Measurements from ENCODE around the gene PROKR1. TPM values are rescaled to one million over a fixed set of nuclear protein-coding genes. Genes with fewer than 3 reads are reported as not detected.

Gene PROKR1
- total RNA-seq, 3 donors from 2014 or later = 0.66 to 0.80 TPM; not detected in 1

GRCh38 chr2:68653538-68653982, 10.2 kb downstream of the PROKR1 start:
- Histone ChIP-seq H3K4me1 (no peaks in the 10 kb centered on the region), H3K9me3 (no peaks in the 10 kb centered on the region), H3K4me3 (no peak overlapping the region), H3K36me3 (no peaks in the 10 kb centered on the region), H3K27ac (no peak overlapping the region), H3K27me3 (no peaks in the 10 kb centered on the region)
- no peak for DNase-seq (ENCODE audit: low spot score in 2 of 2)
- TF ChIP-seq POLR2AphosphoS5 (IDR thresholded peaks at IDR 0.05) (no peak), POLR2A (IDR thresholded peaks at IDR 0.05) (no peak), CTCF (IDR thresholded peaks at IDR 0.05) (no peak)
- intact Hi-C loops (cut with DNase I; ENCODE audit: low total_unique reads) = no loop called here

GRCh38 chr2:68658266-68658665, 14.9 kb downstream of the PROKR1 start:
- Histone ChIP-seq H3K4me3 (no peak overlapping the region), H3K9me3 (no peaks in the 10 kb centered on the region), H3K36me3 (no peaks in the 10 kb centered on the region), H3K4me1 (no peaks in the 10 kb centered on the region), H3K27ac (no peak overlapping the region), H3K27me3 (no peaks in the 10 kb centered on the region)
- intact Hi-C loops (cut with DNase I; ENCODE audit: low total_unique reads) = no loop called here
- no peak for DNase-seq (ENCODE audit: low spot score in 2 of 2)
- TF ChIP-seq POLR2A (IDR thresholded peaks at IDR 0.05) = no peak
- TF ChIP-seq CTCF (IDR thresholded peaks at IDR 0.05) = no peak
- no peak for TF ChIP-seq POLR2AphosphoS5 (IDR thresholded peaks at IDR 0.05)

- no peaks in the 10 kb centered on the region for H3K4me1 ChIP-seq
- no peaks in the 10 kb centered on the region for H3K36me3 ChIP-seq
- H3K27ac ChIP-seq = no peak overlapping the region
- no peaks in the 10 kb centered on the region for H3K27me3 ChIP-seq
- TF ChIP-seq POLR2A (IDR thresholded peaks at IDR 0.05) (no peak), POLR2AphosphoS5 (IDR thresholded peaks at IDR 0.05) (no peak)
- no peaks in the 10 kb centered on the region for H3K9me3 ChIP-seq
- intact Hi-C loops (cut with DNase I; ENCODE audit: low total_unique reads) = no loop called here
- no peak for DNase-seq (ENCODE audit: low spot score in 2 of 2)
- no peak overlapping the region for H3K4me3 ChIP-seq
Measured at GRCh38 chr2:68659081-68659480, 15.7 kb downstream of the PROKR1 start.

GRCh38 chr2:68660658-68661057, 17.3 kb downstream of the PROKR1 start:
- Histone ChIP-seq H3K4me1 (no peaks in the 10 kb centered on the region), H3K4me3 (no peak overlapping the region), H3K27me3 (no peaks in the 10 kb centered on the region), H3K27ac (no peak overlapping the region), H3K9me3 (no peaks in the 10 kb centered on the region), H3K36me3 (no peaks in the 10 kb centered on the region)
- TF ChIP-seq CTCF (IDR thresholded peaks at IDR 0.05) (no peak), POLR2A (IDR thresholded peaks at IDR 0.05) (no peak), POLR2AphosphoS5 (IDR thresholded peaks at IDR 0.05) (no peak)
- no peak for DNase-seq (ENCODE audit: low spot score in 2 of 2)
- intact Hi-C loops (cut with DNase I; ENCODE audit: low total_unique reads) = no loop called here

GRCh38 chr2:68662466-68662865, 19.1 kb downstream of the PROKR1 start:
- Histone ChIP-seq H3K9me3 (no peaks in the 10 kb centered on the region), H3K4me1 (no peaks in the 10 kb centered on the region), H3K27ac (no peak overlapping the region), H3K27me3 (no peaks in the 10 kb centered on the region), H3K36me3 (no peaks in the 10 kb centered on the region), H3K4me3 (no peak overlapping the region)
- no peak for TF ChIP-seq POLR2A (IDR thresholded peaks at IDR 0.05)
- no peak for TF ChIP-seq POLR2AphosphoS5 (IDR thresholded peaks at IDR 0.05)
- no peak for TF ChIP-seq CTCF (IDR thresholded peaks at IDR 0.05)
- intact Hi-C loops (cut with DNase I; ENCODE audit: low total_unique reads) = no loop called here
- DNase-seq (ENCODE audit: low spot score in 2 of 2) = no peak
